GM12878 (cell line): Measurements from ENCODE around the gene DNMBP. TPM values are rescaled to one million over a fixed set of nuclear protein-coding genes. Genes with fewer than 3 reads are reported as not detected.
A peak's percentile ranks its signal among the peaks of the same experiment; 100 is the strongest.

ENCODE experiments used
- ATAC-seq: fragments of 200-7000 bp; cut with Tn5 transposase; 3 replicates; pipeline ENCODE4 v1.9.1; 2020; ENCODE audit warnings: mild to moderate bottlenecking, moderate library complexity
- BruUV-seq: library from RNA; stranded (reverse); fragments of 400-500 nt; replicated peaks from 2 replicates; lab custom pipeline; 2021; lab: Mats Ljungman, UMichigan
- CTCF ChIA-PET: fragments of 300-600 bp; sonication (Branson Sonifier 250); formaldehyde crosslinking; extraction: SDS; loops from one replicate; lab custom pipeline; 2021; ENCODE audit warnings: inconsistent platforms; lab: Yijun Ruan, JAX
- POLR2A ChIA-PET: fragments of 350-600 bp; formaldehyde crosslinking; extraction: SDS; loops from one replicate; lab custom pipeline; 2021; ENCODE audit warnings: inconsistent platforms; lab: Charles Lee
- RAD21 ChIA-PET: fragments of 300-600 bp; sonication (Branson Sonifier 250); formaldehyde crosslinking; loops from one replicate; lab custom pipeline; 2023; ENCODE audit warnings: antibody characterized with exemption; ENCODE audit not compliant: unreplicated experiment; lab: Charles Lee
- SMC1A ChIA-PET: fragments of 300-600 bp; sonication (Branson Sonifier 250); formaldehyde crosslinking; loops from one replicate; lab custom pipeline; 2023; ENCODE audit not compliant: unreplicated experiment, uncharacterized antibody; lab: Charles Lee
- DNase-seq: peaks from one replicate; pipeline ENCODE4 v3.0.0-alpha.2; 2011; ENCODE audit warnings: low read depth, low spot score
- FAIRE-seq: peaks from 3 replicates; lab custom pipeline; 2011; peaks lifted over from hg19 to GRCh38; lab: Jason Lieb, UNC
- H2AFZ ChIP-seq: 2 replicates; pipeline ENCODE4 v1.6.0; 2011; ENCODE audit warnings: low read depth, low read length, control low read depth; ENCODE audit not compliant: control insufficient read depth
- H3K27ac ChIP-seq: 2 replicates; pipeline ENCODE4 v1.5.1; 2011; ENCODE audit warnings: control low read depth; ENCODE audit not compliant: control insufficient read depth, insufficient read depth
- H3K27me3 ChIP-seq, 2 experiments: replicated peaks in 1 of 2; 2 replicates each; pipeline versions ENCODE4 v1.6.0 to v1.6.1; 2011; ENCODE audit warnings: low read length in 1 of 2; ENCODE audit not compliant: control insufficient read depth in 2 of 2, insufficient read depth in 2 of 2
- H3K36me3 ChIP-seq, 2 experiments: 2 replicates each; pipeline ENCODE4 v1.5.1; 2011; ENCODE audit warnings: low read length in 1 of 2; ENCODE audit not compliant: control insufficient read depth in 2 of 2, insufficient read depth in 2 of 2
- H3K4me1 ChIP-seq: 2 replicates; pipeline ENCODE4 v1.6.1; 2011; ENCODE audit warnings: mild to moderate bottlenecking, low read length, moderate library complexity, mixed read lengths; ENCODE audit not compliant: control insufficient read depth, insufficient read depth
- H3K4me2 ChIP-seq: 2 replicates; pipeline ENCODE4 v1.6.0; 2011; ENCODE audit warnings: control low read depth; ENCODE audit not compliant: control insufficient read depth, insufficient read depth
- H3K4me3 ChIP-seq: fragments of 200-600 bp; sonication (generic); 2 replicates; pipeline ENCODE4 v1.5.1; 2016
- H3K79me2 ChIP-seq: 2 replicates; pipeline ENCODE4 v1.6.0; 2011; ENCODE audit warnings: low read length; ENCODE audit not compliant: control insufficient read depth, insufficient read depth
- H3K9ac ChIP-seq: 2 replicates; pipeline ENCODE4 v1.8.0; 2011; ENCODE audit warnings: low read length, control low read depth, mixed read lengths; ENCODE audit not compliant: control insufficient read depth, insufficient read depth
- H3K9me3 ChIP-seq: replicated peaks from 3 replicates; pipeline ENCODE4 v1.5.1; 2011; ENCODE audit warnings: mild to moderate bottlenecking, low read length; ENCODE audit not compliant: control insufficient read depth, insufficient read depth
- H4K20me1 ChIP-seq: 2 replicates; pipeline ENCODE4 v1.6.0; 2011; ENCODE audit not compliant: control insufficient read depth, insufficient read depth
- DPF2 ChIP-seq: fragments of 450-650 bp; IDR thresholded peaks from 2 replicates; pipeline ENCODE4 v1.6.1; 2017; ENCODE audit warnings: mild to moderate bottlenecking
- ETV6 ChIP-seq, 2 experiments: fragments of 450-650 bp in 1 of 2; IDR thresholded peaks in 1 of 2; conservative IDR thresholded peaks in 1 of 2; 2 replicates each; pipeline ENCODE4 v1.6.1; 2014; ENCODE audit warnings: antibody characterized with exemption in 1 of 2, borderline replicate concordance in 1 of 2, low read depth in 1 of 2, mild to moderate bottlenecking in 1 of 2, moderate library complexity in 1 of 2
- RB1 ChIP-seq: fragments of 450-650 bp; formaldehyde crosslinking; IDR thresholded peaks from 2 replicates; pipeline ENCODE4 v1.6.1; 2017; ENCODE audit warnings: mild to moderate bottlenecking, borderline replicate concordance
- STAT3 ChIP-seq: IDR thresholded peaks from 2 replicates; pipeline ENCODE4 v1.6.1; 2011; ENCODE audit warnings: low read depth, low read length, improper control_type of control experiment
- ZNF274 ChIP-seq: IDR thresholded peaks from one replicate; pipeline ENCODE4 v1.8.0; 2011; ENCODE audit not compliant: insufficient read length, insufficient read depth
- WGBS: methylation state at CpG from one replicate; pipeline ENCODE4 v1.1.6; 2016; ENCODE audit warnings: low lambda C conversion rate; ENCODE audit not compliant: insufficient replicate concordance, insufficient coverage; ENCODE audit errors: missing lambda C conversion rate; 5-methylcytosine and 5-hydroxymethylcytosine counted together
- in situ Hi-C: fragments of 300-500 bp; cut with MboI; formaldehyde crosslinking; loops from 9 replicates; pipeline ENCODE4 v1.14.3; 2018; ENCODE audit warnings: mixed read lengths
- intact Hi-C: fragments of 100-400 bp; cut with micrococcal nuclease; formaldehyde crosslinking; loops from one replicate; pipeline ENCODE4 v1.14.2; 2022; ENCODE audit not compliant: unreplicated experiment
- polyA plus RNA-seq, 11 experiments: library from polyadenylated mRNA; depleted of rRNA in 4 of 11; unstranded in 6 of 11; stranded (reverse) in 5 of 11; fragments of >200 nt; fragmentation: Nextera tagmentation in 4 of 11; fragmentation: Illumina TruSeq in 1 of 11; extraction: Ambion mirVana in 4 of 11; extraction: Trizol in 1 of 11; gene quantifications; 1 replicate in 1 of 11; 2 replicates in 10 of 11; pipeline versions ENCODE4 v1.2.1 to v1.2.3, GENCODE V29; 2011 to 2016; ENCODE audit warnings: inconsistent platforms in 2 of 11, missing spikeins in 2 of 11, low read depth in 1 of 11
- total RNA-seq, 4 experiments: library from RNA; depleted of rRNA in 3 of 4; stranded (reverse); fragments of >200 nt in 3 of 4; fragmentation: Illumina TruSeq in 1 of 4; extraction: Trizol in 1 of 4; gene quantifications; 2 replicates each; pipeline versions ENCODE4 v1.2.1 to v1.2.3, GENCODE V29; 2013 to 2021
- TF ChIP-seq, protein P1 (sequence below): IDR thresholded peaks from 2 replicates; pipeline ENCODE4 v1.6.1; 2011; ENCODE audit warnings: borderline replicate concordance, low read depth, mild to moderate bottlenecking, moderate library complexity, low read length; ENCODE audit not compliant: insufficient read depth, poor library complexity, severe bottlenecking

Gene DNMBP
- total and polyA plus RNA-seq, 10 of the 15 experiments (the other 5 are each of a cell fraction or from before 2014, with no cell fraction given): 7.1 to 45.0 (median 22.0) TPM

DNA sequence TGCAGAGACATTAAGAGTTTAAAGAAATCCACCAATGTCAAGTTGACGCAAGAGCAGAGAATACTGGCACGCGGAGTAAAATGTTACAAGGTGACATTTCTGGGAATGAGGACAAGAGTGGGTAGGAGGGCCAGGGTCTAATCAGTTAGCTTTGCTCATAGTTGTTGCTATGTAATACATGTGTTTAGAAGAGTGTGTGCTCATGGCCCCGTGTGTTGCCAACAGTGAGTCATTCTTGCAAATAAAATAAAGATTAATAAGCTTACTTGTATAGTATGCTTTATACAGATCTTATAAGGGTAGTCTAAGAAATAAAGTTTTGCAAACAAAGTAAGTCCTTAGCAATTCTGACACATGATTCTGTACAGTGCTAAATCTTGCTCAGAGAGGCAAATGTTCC is 64.5 kb downstream of the DNMBP start:
- TF ChIP-seq, protein P1, sequence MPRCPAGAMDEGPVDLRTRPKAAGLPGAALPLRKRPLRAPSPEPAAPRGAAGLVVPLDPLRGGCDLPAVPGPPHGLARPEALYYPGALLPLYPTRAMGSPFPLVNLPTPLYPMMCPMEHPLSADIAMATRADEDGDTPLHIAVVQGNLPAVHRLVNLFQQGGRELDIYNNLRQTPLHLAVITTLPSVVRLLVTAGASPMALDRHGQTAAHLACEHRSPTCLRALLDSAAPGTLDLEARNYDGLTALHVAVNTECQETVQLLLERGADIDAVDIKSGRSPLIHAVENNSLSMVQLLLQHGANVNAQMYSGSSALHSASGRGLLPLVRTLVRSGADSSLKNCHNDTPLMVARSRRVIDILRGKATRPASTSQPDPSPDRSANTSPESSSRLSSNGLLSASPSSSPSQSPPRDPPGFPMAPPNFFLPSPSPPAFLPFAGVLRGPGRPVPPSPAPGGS: peak; percentile 92
- TF ChIP-seq STAT3: no peak
- H3K4me3 ChIP-seq: no peak overlapping the region
- intact Hi-C loops (no loop called here), in situ Hi-C loops (no loop called here)
- peaks cover 5 to 12% of the 10 kb centered on the region in 2 experiments; a peak in 3 of 4 replicates for H3K36me3 ChIP-seq
- no peak overlapping the region for H3K4me2 ChIP-seq
- RAD21 ChIA-PET: interaction anchor here (1.3 kb wide), 1 partner anchor 36 kb away, joined by 3 read pairs; no protein-coding TSS in a partner anchor
- peaks cover 47% of the 10 kb centered on the region for H3K79me2 ChIP-seq
- POLR2A ChIA-PET: interaction anchor here (0.7 kb wide), 1 partner anchor 57 kb away, joined by 3 read pairs; no protein-coding TSS in a partner anchor
- no TSS peak for BruUV-seq
- no peaks in the 10 kb centered on the region; the same call in 1 of the 3 replicates for H3K9me3 ChIP-seq
- FAIRE-seq (no peak), ATAC-seq (no peak), DNase-seq (no peak)
- SMC1A ChIA-PET: interaction anchor here (1.0 kb wide), 1 partner anchor 7 kb away, joined by 3 read pairs; no protein-coding TSS in a partner anchor
- CTCF ChIA-PET: interaction anchor here (1.1 kb wide), 1 partner anchor 100 kb away, joined by 3 read pairs; no protein-coding TSS in a partner anchor
- H3K27ac ChIP-seq: no peak overlapping the region
- H4K20me1 ChIP-seq: no peaks in the 10 kb centered on the region
- 97% methylated on average over 4 of the region's 4 CpGs for WGBS
- H3K4me1 ChIP-seq: no peaks in the 10 kb centered on the region
- H2AFZ ChIP-seq: no peak overlapping the region
- H3K9ac ChIP-seq: no peak overlapping the region
- no peaks in the 10 kb centered on the region for H3K27me3 ChIP-seq

DNA sequence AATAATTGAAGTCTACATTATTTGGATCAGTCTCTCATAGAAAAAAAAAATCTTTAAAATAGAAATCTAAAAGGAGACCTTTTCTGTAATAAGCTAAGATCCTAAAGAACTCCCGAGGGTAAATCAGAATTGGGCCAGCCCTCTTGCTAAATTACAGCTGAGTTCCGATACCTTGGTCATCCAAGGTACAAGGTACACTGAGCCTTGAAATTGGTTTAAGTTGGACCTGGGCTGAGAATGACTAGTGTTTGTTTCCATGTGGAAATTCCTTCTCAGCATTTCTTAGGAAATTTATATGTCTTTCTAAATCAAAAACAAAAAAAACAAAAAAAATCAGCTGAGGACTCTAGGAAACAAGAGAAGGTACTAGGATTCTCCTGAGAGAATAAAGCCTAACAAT is 64.9 kb downstream of the DNMBP start:
- Histone ChIP-seq H3K27me3 (no peaks in the 10 kb centered on the region), H3K27ac (no peak overlapping the region), H4K20me1 (no peaks in the 10 kb centered on the region)
- ATAC-seq: no peak
- TF ChIP-seq RB1 (no peak), ETV6 (conservative IDR thresholded peaks at IDR 0.05 in 1 of 2, IDR thresholded peaks at IDR 0.05 in 1 of 2; ENCODE audit: borderline replicate concordance in 1 of 2, low read depth in 1 of 2) (no peak), DPF2 (no peak), ZNF274 (no peak)
- TF ChIP-seq, all 136 proteins: peak for 0
- Histone ChIP-seq H3K4me2 (no peak overlapping the region), H3K36me3 (peaks cover 8 to 11% of the 10 kb centered on the region in 2 experiments; a peak in 3 of 4 replicates), H3K4me3 (no peak overlapping the region), H3K9me3 (no peaks in the 10 kb centered on the region; the same call in 1 of the 3 replicates), H3K4me1 (peaks cover 1% of the 10 kb centered on the region), H3K79me2 (peaks cover 44% of the 10 kb centered on the region), H3K9ac (no peak overlapping the region), H2AFZ (no peak overlapping the region)
- intact Hi-C loops: no loop called here
- DNase-seq (no peak), FAIRE-seq (no peak)
- RAD21 ChIA-PET: interaction anchor here (1.3 kb wide), 1 partner anchor 35 kb away, joined by 3 read pairs; no protein-coding TSS in a partner anchor
- 98% methylated on average over 2 of the region's 2 CpGs for WGBS
- CTCF ChIA-PET: interaction anchor here (1.1 kb wide), 1 partner anchor 101 kb away, joined by 3 read pairs; no protein-coding TSS in a partner anchor
- POLR2A ChIA-PET: no interaction called here
- in situ Hi-C loops: no loop called here
- SMC1A ChIA-PET: interaction anchor here (1.0 to 1.1 kb wide), 2 partner anchors 8 to 101 kb away, joined by 3 read pairs; no protein-coding TSS in a partner anchor
- no TSS peak for BruUV-seq
